Duodenal mucosa (tissue), 2 donors: Measurements from ENCODE around the gene BPIFA1.

Source experiments
- H3K27ac ChIP-seq: one replicate; pipeline ENCODE4 v1.7.0; 2013; ENCODE audit warnings: low read depth, low read length
- H3K27me3 ChIP-seq, 2 donors: one replicate each; pipeline ENCODE4 v1.7.0; 2013; ENCODE audit warnings: low read length in 2 of 2, control low read depth in 1 of 2; ENCODE audit not compliant: insufficient read depth in 2 of 2, control insufficient read depth in 1 of 2
- H3K36me3 ChIP-seq, 2 donors: one replicate each; pipeline ENCODE4 v1.7.0; 2013; ENCODE audit warnings: low read length in 2 of 2, control low read depth in 1 of 2; ENCODE audit not compliant: insufficient read depth in 2 of 2, control insufficient read depth in 1 of 2
- H3K4me1 ChIP-seq, 2 donors: one replicate each; pipeline ENCODE4 v1.7.0; 2013; ENCODE audit warnings: low read length in 2 of 2, control low read depth in 1 of 2; ENCODE audit not compliant: insufficient read depth in 2 of 2, control insufficient read depth in 1 of 2
- H3K4me3 ChIP-seq, 2 donors: one replicate each; pipeline ENCODE4 v1.7.0; 2013; ENCODE audit warnings: low read length in 2 of 2, low read depth in 1 of 2
- H3K9ac ChIP-seq, 2 donors: one replicate each; pipeline ENCODE4 v1.7.0; 2013; ENCODE audit warnings: low read length in 2 of 2, low read depth in 1 of 2
- H3K9me3 ChIP-seq, 2 donors: one replicate each; pipeline ENCODE4 v1.7.0; 2013; ENCODE audit warnings: low read length in 2 of 2, control low read depth in 1 of 2; ENCODE audit not compliant: control insufficient read depth in 1 of 2

The BPIFA1 gene

GRCh38 chr20:33235696-33236095 lies at the start of gene BPIFA1:
TSS of gene BPIFA1 (plus strand) at chr20:33235996. CDS start at chr20:33237712, 1,716 bp downstream.
- H3K9me3 ChIP-seq: no peaks in the 10 kb centered on the region
- no peak within 1 kb of the TSS for H3K27ac ChIP-seq
- H3K4me1 ChIP-seq: no peaks in the 10 kb centered on the region
- H3K4me3 ChIP-seq: no peak within 1 kb of the TSS
- H3K36me3 ChIP-seq: no peaks in the 10 kb centered on the region
- no peak within 1 kb of the TSS for H3K9ac ChIP-seq
- peaks cover 0 to 2% of the 10 kb centered on the region in 2 donors for H3K27me3 ChIP-seq

GRCh38 chr20:33187491-33187890 lies 48.3 kb upstream of the BPIFA1 start:
- Histone ChIP-seq H3K9ac (no peak overlapping the region), H3K4me1 (no peaks in the 10 kb centered on the region), H3K9me3 (peaks cover 0 to 2% of the 10 kb centered on the region in 2 donors), H3K4me3 (no peak overlapping the region), H3K27ac (no peak overlapping the region), H3K36me3 (no peaks in the 10 kb centered on the region), H3K27me3 (no peaks in the 10 kb centered on the region)

GRCh38 chr20:33188421-33188820 lies 47.4 kb upstream of the BPIFA1 start:
- Histone ChIP-seq H3K27ac (no peak overlapping the region), H3K4me1 (no peaks in the 10 kb centered on the region), H3K4me3 (no peak overlapping the region), H3K9ac (no peak overlapping the region), H3K9me3 (no peaks in the 10 kb centered on the region), H3K36me3 (no peaks in the 10 kb centered on the region), H3K27me3 (no peaks in the 10 kb centered on the region)

- H3K36me3 ChIP-seq: no peaks in the 10 kb centered on the region
- no peaks in the 10 kb centered on the region for H3K27me3 ChIP-seq
- no peak overlapping the region for H3K27ac ChIP-seq
- H3K4me3 ChIP-seq: no peak overlapping the region
- H3K9me3 ChIP-seq: no peaks in the 10 kb centered on the region
- no peaks in the 10 kb centered on the region for H3K4me1 ChIP-seq
- H3K9ac ChIP-seq: no peak overlapping the region
Measured at GRCh38 chr20:33191484-33191883, 44.3 kb upstream of the BPIFA1 start.

GRCh38 chr20:33191955-33192354 lies 43.8 kb upstream of the BPIFA1 start:
- Histone ChIP-seq H3K4me3 (no peak overlapping the region), H3K27me3 (no peaks in the 10 kb centered on the region), H3K4me1 (no peaks in the 10 kb centered on the region), H3K9me3 (no peaks in the 10 kb centered on the region), H3K9ac (no peak overlapping the region), H3K27ac (no peak overlapping the region), H3K36me3 (no peaks in the 10 kb centered on the region)

GRCh38 chr20:33192912-33193501 lies 42.8 kb upstream of the BPIFA1 start:
- Histone ChIP-seq H3K36me3 (no peaks in the 10 kb centered on the region), H3K27ac (no peak overlapping the region), H3K9me3 (no peaks in the 10 kb centered on the region), H3K4me1 (no peaks in the 10 kb centered on the region), H3K27me3 (no peaks in the 10 kb centered on the region), H3K4me3 (no peak overlapping the region), H3K9ac (no peak overlapping the region)

GRCh38 chr20:33199026-33199425 lies 36.8 kb upstream of the BPIFA1 start:
- no peak overlapping the region for H3K9ac ChIP-seq
- H3K36me3 ChIP-seq: no peaks in the 10 kb centered on the region
- H3K27ac ChIP-seq: no peak overlapping the region
- no peaks in the 10 kb centered on the region for H3K4me1 ChIP-seq
- no peak overlapping the region for H3K4me3 ChIP-seq
- no peaks in the 10 kb centered on the region for H3K9me3 ChIP-seq
- H3K27me3 ChIP-seq: no peaks in the 10 kb centered on the region

- no peak overlapping the region for H3K9ac ChIP-seq
- no peaks in the 10 kb centered on the region for H3K36me3 ChIP-seq
- no peaks in the 10 kb centered on the region for H3K9me3 ChIP-seq
- H3K4me1 ChIP-seq: no peaks in the 10 kb centered on the region
- H3K27me3 ChIP-seq: no peaks in the 10 kb centered on the region
- H3K4me3 ChIP-seq: no peak overlapping the region
- H3K27ac ChIP-seq: no peak overlapping the region
Measured at GRCh38 chr20:33202451-33202850, 33.3 kb upstream of the BPIFA1 start.

- Histone ChIP-seq H3K27me3 (no peaks in the 10 kb centered on the region), H3K36me3 (no peaks in the 10 kb centered on the region), H3K4me1 (no peaks in the 10 kb centered on the region), H3K27ac (no peak overlapping the region), H3K9me3 (no peaks in the 10 kb centered on the region), H3K4me3 (no peak overlapping the region), H3K9ac (no peak overlapping the region)
Measured at GRCh38 chr20:33203444-33203843, 32.4 kb upstream of the BPIFA1 start.

- H3K27ac ChIP-seq: no peak overlapping the region
Measured at GRCh38 chr20:33209789-33210188, 26.0 kb upstream of the BPIFA1 start.

GRCh38 chr20:33210371-33210770 lies 25.4 kb upstream of the BPIFA1 start:
- Histone ChIP-seq H3K36me3 (no peaks in the 10 kb centered on the region), H3K9ac (no peak overlapping the region), H3K27me3 (no peaks in the 10 kb centered on the region), H3K27ac (no peak overlapping the region), H3K4me3 (no peak overlapping the region), H3K4me1 (no peaks in the 10 kb centered on the region), H3K9me3 (no peaks in the 10 kb centered on the region)

More at GRCh38 chr20:33209789-33210188, 26.0 kb upstream of the BPIFA1 start:
- no peaks in the 10 kb centered on the region for H3K27me3 ChIP-seq
- no peak overlapping the region for H3K9ac ChIP-seq
- no peaks in the 10 kb centered on the region for H3K36me3 ChIP-seq
- H3K4me3 ChIP-seq: no peak overlapping the region
- no peaks in the 10 kb centered on the region for H3K9me3 ChIP-seq
- H3K4me1 ChIP-seq: no peaks in the 10 kb centered on the region
